Tibial nerve (tissue), 4 donors: ENCODE data around the gene SAXO1. TPM values are rescaled to one million over a fixed set of nuclear protein-coding genes. Genes with fewer than 3 reads are reported as not detected.

ENCODE experiments used
- DNase-seq, 2 donors: peaks; one replicate each; pipeline ENCODE4 v3.0.0-alpha.2; 2019; ENCODE audit warnings: low spot score in 2 of 2
- H3K27ac ChIP-seq, 4 donors: fragments of 200-600 bp; sonication (generic) in 3 of 4; one replicate each; pipeline ENCODE4 v1.5.1; 2017 to 2019; ENCODE audit warnings: mild to moderate bottlenecking in 1 of 4
- H3K27me3 ChIP-seq, 2 donors: fragments of 200-600 bp; sonication (generic) in 1 of 2; one replicate each; pipeline versions ENCODE4 v1.5.1 to v1.6.0; 2017 to 2019
- H3K36me3 ChIP-seq, 3 donors: fragments of 200-600 bp; sonication (generic); one replicate each; pipeline ENCODE4 v1.5.1; 2018 to 2019
- H3K4me1 ChIP-seq, 4 donors: fragments of 200-600 bp; sonication (generic) in 3 of 4; one replicate each; pipeline ENCODE4 v1.5.1; 2017 to 2019
- H3K4me3 ChIP-seq, 4 donors: fragments of 200-600 bp; sonication (generic) in 3 of 4; one replicate each; pipeline ENCODE4 v1.5.1; 2017 to 2019; ENCODE audit warnings: mild to moderate bottlenecking in 1 of 4, moderate library complexity in 1 of 4
- H3K9me3 ChIP-seq, 4 donors: fragments of 200-600 bp; sonication (generic) in 3 of 4; one replicate each; pipeline ENCODE4 v1.5.1; 2017 to 2019
- EP300 ChIP-seq, 2 donors: sonication (generic); formaldehyde crosslinking; IDR thresholded peaks; one replicate each; pipeline ENCODE4 v1.6.1; 2017; ENCODE audit warnings: antibody characterized with exemption in 2 of 2, mild to moderate bottlenecking in 1 of 2
- POLR2A ChIP-seq, 2 donors: fragments of 450-650 bp; IDR thresholded peaks; one replicate each; pipeline ENCODE4 v1.6.1; 2017; ENCODE audit warnings: antibody characterized with exemption in 2 of 2, mild to moderate bottlenecking in 2 of 2, moderate library complexity in 2 of 2
- WGBS, 2 donors: methylation state at CpG; one replicate each; pipeline ENCODE4 v1.1.5; 2018; 5-methylcytosine and 5-hydroxymethylcytosine counted together
- total RNA-seq, 4 donors: library from RNA; depleted of rRNA; stranded (reverse); fragments of >200 nt; gene quantifications; one replicate each; pipeline ENCODE4 v1.1.0, GENCODE V29; 2016
- TF ChIP-seq, protein P1 (sequence below), 5 experiments: fragments of 200-600 bp in 3 of 5; fragments of 450-650 bp in 2 of 5; sonication (generic) in 3 of 5; IDR thresholded peaks; one replicate each; pipeline ENCODE4 v1.5.1; 2016 to 2019; ENCODE audit warnings: antibody characterized with exemption in 5 of 5, mild to moderate bottlenecking in 3 of 5, moderate library complexity in 2 of 5

Gene SAXO1
- total RNA-seq, 4 donors from 2014 or later: 0.39 to 1.0 TPM; not detected in 2

DNA sequence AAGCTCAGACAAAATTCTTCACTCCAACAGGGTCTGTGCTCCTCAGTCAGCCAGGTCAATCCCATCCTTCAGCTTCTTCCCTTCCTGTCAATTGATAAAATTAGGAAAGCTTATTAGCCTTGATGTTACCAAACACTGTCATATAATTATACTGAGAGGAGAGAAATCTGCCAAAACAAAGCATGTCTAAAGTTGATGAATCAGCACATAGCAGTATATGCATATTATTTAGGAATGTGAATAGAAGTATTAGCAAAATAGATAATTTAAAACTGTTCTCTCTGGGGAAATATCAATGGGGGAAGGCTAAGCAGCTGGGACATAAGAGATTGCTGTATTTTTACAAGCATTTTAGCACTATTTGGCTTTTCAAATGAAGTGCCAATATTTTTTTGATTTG lies 107.1 kb downstream of the SAXO1 start:
- H3K4me3 ChIP-seq: no peak overlapping the region
- no peaks in the 10 kb centered on the region for H3K36me3 ChIP-seq
- no peak overlapping the region for H3K27ac ChIP-seq
- H3K9me3 ChIP-seq: no peaks in the 10 kb centered on the region
- TF ChIP-seq POLR2A (IDR thresholded peaks at IDR 0.05): no peak
- no peak for TF ChIP-seq EP300 (IDR thresholded peaks at IDR 0.05)
- TF ChIP-seq, protein P1, sequence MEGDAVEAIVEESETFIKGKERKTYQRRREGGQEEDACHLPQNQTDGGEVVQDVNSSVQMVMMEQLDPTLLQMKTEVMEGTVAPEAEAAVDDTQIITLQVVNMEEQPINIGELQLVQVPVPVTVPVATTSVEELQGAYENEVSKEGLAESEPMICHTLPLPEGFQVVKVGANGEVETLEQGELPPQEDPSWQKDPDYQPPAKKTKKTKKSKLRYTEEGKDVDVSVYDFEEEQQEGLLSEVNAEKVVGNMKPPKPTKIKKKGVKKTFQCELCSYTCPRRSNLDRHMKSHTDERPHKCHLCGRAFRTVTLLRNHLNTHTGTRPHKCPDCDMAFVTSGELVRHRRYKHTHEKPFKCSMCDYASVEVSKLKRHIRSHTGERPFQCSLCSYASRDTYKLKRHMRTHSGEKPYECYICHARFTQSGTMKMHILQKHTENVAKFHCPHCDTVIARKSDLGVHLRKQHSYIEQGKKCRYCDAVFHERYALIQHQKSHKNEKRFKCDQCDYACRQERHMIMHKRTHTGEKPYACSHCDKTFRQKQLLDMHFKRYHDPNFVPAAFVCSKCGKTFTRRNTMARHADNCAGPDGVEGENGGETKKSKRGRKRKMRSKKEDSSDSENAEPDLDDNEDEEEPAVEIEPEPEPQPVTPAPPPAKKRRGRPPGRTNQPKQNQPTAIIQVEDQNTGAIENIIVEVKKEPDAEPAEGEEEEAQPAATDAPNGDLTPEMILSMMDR (IDR thresholded peaks at IDR 0.05): no peak
- H3K4me1 ChIP-seq: peaks cover 0 to 18% (median 3%) of the 10 kb centered on the region in 4 donors
- DNase-seq: no peak
- H3K27me3 ChIP-seq: no peaks in the 10 kb centered on the region

DNA sequence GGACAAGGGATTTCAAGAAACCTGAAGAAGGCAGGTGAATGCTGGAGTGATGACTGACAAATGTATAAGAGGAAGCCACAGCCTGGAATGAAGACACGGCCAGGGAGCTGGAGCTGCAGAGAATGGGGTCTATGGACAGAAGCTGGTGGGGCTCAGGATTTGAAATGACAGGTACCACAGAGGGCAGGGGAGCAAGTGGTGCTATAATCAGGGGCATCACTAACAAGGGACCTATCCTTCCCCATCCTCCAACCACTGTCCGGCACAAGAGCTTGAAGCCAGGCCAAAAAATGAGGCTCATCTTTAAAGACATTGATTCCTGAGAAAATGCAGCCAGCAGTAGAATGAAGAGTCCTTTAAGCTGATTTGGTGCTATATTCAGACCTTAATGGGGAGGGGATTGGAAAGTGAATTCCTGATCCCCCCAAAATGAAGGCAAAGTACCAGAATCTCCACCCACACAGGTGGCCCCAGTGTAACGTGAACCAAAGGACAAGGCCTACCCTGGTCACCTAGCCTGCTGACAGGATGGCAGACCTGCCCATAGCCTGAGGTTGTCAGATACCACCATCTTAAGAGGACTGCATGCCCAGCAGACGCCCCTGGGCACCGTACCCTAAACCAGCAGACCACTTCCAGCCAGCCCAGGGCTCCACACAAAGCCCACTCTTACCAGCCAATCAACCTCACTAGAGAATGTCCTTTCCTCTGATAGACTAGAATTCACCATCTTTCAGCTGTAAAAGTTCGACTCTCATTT lies 109.2 kb downstream of the SAXO1 start:
- no peak for TF ChIP-seq EP300 (IDR thresholded peaks at IDR 0.05)
- TF ChIP-seq, protein P1 (IDR thresholded peaks at IDR 0.05): no peak
- TF ChIP-seq POLR2A (IDR thresholded peaks at IDR 0.05): no peak
- Histone ChIP-seq H3K4me1 (peaks cover 0 to 23% (median 4%) of the 10 kb centered on the region in 4 donors), H3K27ac (no peak overlapping the region), H3K4me3 (no peak overlapping the region), H3K36me3 (no peaks in the 10 kb centered on the region), H3K9me3 (no peaks in the 10 kb centered on the region), H3K27me3 (no peaks in the 10 kb centered on the region)
- WGBS, 2 donors: 92 to 97% methylated on average over 6 of the region's 6 CpGs
- DNase-seq: no peak

DNA sequence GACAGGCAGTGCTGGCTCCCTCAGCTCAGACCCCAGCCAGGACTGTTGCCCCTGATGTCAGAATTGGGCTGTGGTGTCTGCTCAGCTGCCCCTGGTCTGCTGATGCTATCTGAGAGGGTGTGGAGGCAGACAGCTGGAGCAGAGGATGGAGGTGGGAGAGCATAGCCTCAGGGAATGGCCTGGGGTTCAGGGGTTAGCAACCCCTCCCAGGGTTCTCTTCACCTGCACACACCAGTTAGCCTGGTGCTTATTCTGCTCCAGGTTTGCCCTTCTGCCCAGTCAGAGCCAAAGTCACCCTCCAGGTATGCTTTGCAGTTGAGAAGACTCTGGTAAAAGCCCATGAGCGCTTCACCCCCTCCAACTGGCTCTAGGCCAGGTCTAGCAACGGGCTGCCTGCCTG lies 109.8 kb downstream of the SAXO1 start:
- WGBS, 2 donors: 55 to 61% methylated on average over 2 of the region's 2 CpGs
- H3K4me3 ChIP-seq: no peak overlapping the region
- H3K9me3 ChIP-seq: no peaks in the 10 kb centered on the region
- H3K27ac ChIP-seq: no peak overlapping the region
- no peak for DNase-seq
- H3K36me3 ChIP-seq: no peaks in the 10 kb centered on the region
- H3K4me1 ChIP-seq: peaks cover 0 to 23% (median 4%) of the 10 kb centered on the region in 4 donors
- no peaks in the 10 kb centered on the region for H3K27me3 ChIP-seq
- TF ChIP-seq, protein P1 (IDR thresholded peaks at IDR 0.05): no peak
- no peak for TF ChIP-seq EP300 (IDR thresholded peaks at IDR 0.05)
- no peak for TF ChIP-seq POLR2A (IDR thresholded peaks at IDR 0.05)

DNA sequence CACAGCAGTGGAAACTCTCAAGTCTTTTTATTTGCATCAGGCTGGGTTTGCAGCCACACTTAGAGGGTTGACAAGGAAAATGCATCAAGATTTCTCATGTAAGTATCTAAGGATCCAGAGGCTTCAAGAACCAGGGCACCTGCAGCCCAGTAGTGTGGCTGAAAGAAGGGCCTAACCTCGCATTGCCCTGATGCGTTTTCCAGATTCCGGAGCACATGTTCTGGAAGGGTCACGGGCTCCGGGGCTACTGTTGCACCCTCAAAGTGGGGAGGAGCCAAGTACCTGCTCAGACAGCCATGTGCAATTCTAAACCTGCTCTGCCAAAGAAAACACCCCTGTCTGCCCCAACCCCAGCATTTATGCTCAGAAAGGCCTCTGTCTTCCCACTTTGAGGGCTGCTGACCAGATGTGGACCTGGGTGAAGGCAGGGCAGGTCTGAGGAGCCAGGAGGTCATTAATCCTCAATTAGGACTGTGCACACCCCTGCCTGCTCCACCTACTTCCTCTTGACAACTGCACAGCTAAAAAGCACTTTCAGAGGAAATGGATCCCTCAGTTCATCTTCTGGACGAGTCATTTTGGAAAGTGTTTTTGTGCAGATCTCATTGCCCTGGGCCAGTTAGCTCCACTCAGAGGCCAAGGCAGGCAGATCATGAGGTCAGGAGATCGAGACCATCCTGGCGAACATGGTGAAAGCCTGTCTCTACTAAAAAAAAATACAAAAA lies 110.7 kb downstream of the SAXO1 start:
- H3K9me3 ChIP-seq: no peaks in the 10 kb centered on the region
- H3K27me3 ChIP-seq: no peaks in the 10 kb centered on the region
- DNase-seq: no peak
- H3K4me3 ChIP-seq: no peak overlapping the region
- TF ChIP-seq EP300 (IDR thresholded peaks at IDR 0.05) (no peak), POLR2A (IDR thresholded peaks at IDR 0.05) (no peak)
- TF ChIP-seq, protein P1 (IDR thresholded peaks at IDR 0.05): no peak
- peak overlapping the region in 2 of 4 donors; percentile 28 to 29 for H3K27ac ChIP-seq
- peaks cover 0 to 23% (median 4%) of the 10 kb centered on the region in 4 donors for H3K4me1 ChIP-seq
- no peaks in the 10 kb centered on the region for H3K36me3 ChIP-seq
- 44 to 58% methylated on average over 8 of the region's 8 CpGs for WGBS, 2 donors
